Ovary (tissue), 9 donors: Measurements from ENCODE around the gene RING1. TPM values are rescaled to one million over a fixed set of nuclear protein-coding genes. Genes with fewer than 3 reads are reported as not detected.

Source experiments
- DNase-seq, 5 donors: peaks; one replicate each; pipeline ENCODE4 v3.0.0-alpha.2; 2019 to 2020
- H3K27ac ChIP-seq, 2 donors: fragments of 200-600 bp; one replicate each; pipeline versions ENCODE4 v1.5.1 to v1.8.0; 2019 to 2022
- H3K27me3 ChIP-seq: fragments of 200-600 bp; one replicate; pipeline ENCODE4 v1.8.0; 2022
- H3K36me3 ChIP-seq: fragments of 200-600 bp; sonication (generic); one replicate; pipeline ENCODE4 v1.5.1; 2019
- H3K4me1 ChIP-seq: one replicate; pipeline ENCODE4 v1.8.1; 2013; ENCODE audit warnings: mild to moderate bottlenecking, moderate library complexity; ENCODE audit not compliant: insufficient read depth
- H3K4me3 ChIP-seq: fragments of 200-600 bp; sonication (generic); one replicate; pipeline ENCODE4 v1.5.1; 2017
- H3K9me3 ChIP-seq, 2 donors: fragments of 200-600 bp in 1 of 2; sonication (generic) in 1 of 2; one replicate each; pipeline versions ENCODE4 v1.5.1 to v1.8.1; 2013 to 2019; ENCODE audit warnings: mild to moderate bottlenecking in 1 of 2, moderate library complexity in 1 of 2
- EP300 ChIP-seq: sonication (generic); formaldehyde crosslinking; IDR thresholded peaks from one replicate; pipeline ENCODE4 v1.6.1; 2017; ENCODE audit warnings: antibody characterized with exemption
- POLR2A ChIP-seq: fragments of 450-650 bp; IDR thresholded peaks from one replicate; pipeline ENCODE4 v1.6.1; 2017; ENCODE audit warnings: antibody characterized with exemption, mild to moderate bottlenecking, moderate library complexity
- WGBS, 3 donors: extraction: QIAGEN DNeasy Blood & Tissue Kit in 1 of 3; methylation state at CpG; one replicate each; pipeline versions ENCODE4 v1.1.5 to v1.1.7; 2013 to 2017; 5-methylcytosine and 5-hydroxymethylcytosine counted together
- intact Hi-C, 4 donors: fragments of 100-400 bp; cut with DNase I; formaldehyde crosslinking; loops; one replicate each; pipeline versions ENCODE4 v1.11.0 to v1.15.1; 2022 to 2023
- polyA plus RNA-seq, 2 donors: library from polyadenylated mRNA; stranded (reverse); fragments of 200-250 nt in 1 of 2; fragments of 350-450 nt in 1 of 2; fragmentation: Illumina TruSeq in 1 of 2; extraction: RNeasy Lipid Tissue Mini Kit (QIAGEN cat#74804) in 1 of 2; gene quantifications; one replicate each; pipeline ENCODE4 v1.2.3, GENCODE V29; 2013 to 2014
- total RNA-seq, 7 donors: library from RNA; depleted of rRNA in 2 of 7; stranded (reverse); fragments of >200 nt in 2 of 7; fragmentation: NEBNext Ultra II Directional in 3 of 7; extraction: Animal tissue kit (Norgen Biotek cat#: 25700) in 3 of 7; gene quantifications; one replicate each; pipeline versions ENCODE4 v1.1.0 to v1.2.4, GENCODE V29; 2016 to 2023
- TF ChIP-seq, protein P1 (sequence below), 3 donors: fragments of 450-650 bp in 2 of 3; fragments of 200-600 bp in 1 of 3; IDR thresholded peaks; one replicate each; pipeline versions ENCODE4 v1.5.1 to v1.8.0; 2016 to 2022; ENCODE audit warnings: antibody characterized with exemption in 3 of 3, mild to moderate bottlenecking in 1 of 3
- donor health status: DM: no; HTN: no; CAD: no; lungs with moderate emphysema.
- donor health status: DM: no; HTN: no; CAD: no.
- donor health status: Bipolar disorder and iron deficiency.
- donor health status: DM: yes; HTN: yes; CAD: no.
- donor health status: DM: no; HTN: no; CAD: no.
- donor health status: DM: yes; HTN: yes; CAD: no.

The RING1 gene
- total and polyA plus RNA-seq, 9 donors: 20.7 to 70.6 (median 51.7) TPM

- H3K4me1 ChIP-seq: no peaks in the 10 kb centered on the region
- no peak overlapping the region for H3K27ac ChIP-seq
- H3K9me3 ChIP-seq: no peaks in the 10 kb centered on the region
- TF ChIP-seq, protein P1, sequence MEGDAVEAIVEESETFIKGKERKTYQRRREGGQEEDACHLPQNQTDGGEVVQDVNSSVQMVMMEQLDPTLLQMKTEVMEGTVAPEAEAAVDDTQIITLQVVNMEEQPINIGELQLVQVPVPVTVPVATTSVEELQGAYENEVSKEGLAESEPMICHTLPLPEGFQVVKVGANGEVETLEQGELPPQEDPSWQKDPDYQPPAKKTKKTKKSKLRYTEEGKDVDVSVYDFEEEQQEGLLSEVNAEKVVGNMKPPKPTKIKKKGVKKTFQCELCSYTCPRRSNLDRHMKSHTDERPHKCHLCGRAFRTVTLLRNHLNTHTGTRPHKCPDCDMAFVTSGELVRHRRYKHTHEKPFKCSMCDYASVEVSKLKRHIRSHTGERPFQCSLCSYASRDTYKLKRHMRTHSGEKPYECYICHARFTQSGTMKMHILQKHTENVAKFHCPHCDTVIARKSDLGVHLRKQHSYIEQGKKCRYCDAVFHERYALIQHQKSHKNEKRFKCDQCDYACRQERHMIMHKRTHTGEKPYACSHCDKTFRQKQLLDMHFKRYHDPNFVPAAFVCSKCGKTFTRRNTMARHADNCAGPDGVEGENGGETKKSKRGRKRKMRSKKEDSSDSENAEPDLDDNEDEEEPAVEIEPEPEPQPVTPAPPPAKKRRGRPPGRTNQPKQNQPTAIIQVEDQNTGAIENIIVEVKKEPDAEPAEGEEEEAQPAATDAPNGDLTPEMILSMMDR (IDR thresholded peaks at IDR 0.05): no peak
- TF ChIP-seq EP300 (no peak), POLR2A (no peak)
- intact Hi-C loops: no loop called here
- no peaks in the 10 kb centered on the region for H3K36me3 ChIP-seq
- no peaks in the 10 kb centered on the region for H3K27me3 ChIP-seq
- 84 to 87% (median 86%) methylated on average over 14 to 17 of the region's 17 CpGs for WGBS, 3 donors
- DNase-seq: no peak
- H3K4me3 ChIP-seq: no peak overlapping the region
Measured at GRCh38 chr6:33165581-33166258, 42.6 kb upstream of the RING1 start.

DNA sequence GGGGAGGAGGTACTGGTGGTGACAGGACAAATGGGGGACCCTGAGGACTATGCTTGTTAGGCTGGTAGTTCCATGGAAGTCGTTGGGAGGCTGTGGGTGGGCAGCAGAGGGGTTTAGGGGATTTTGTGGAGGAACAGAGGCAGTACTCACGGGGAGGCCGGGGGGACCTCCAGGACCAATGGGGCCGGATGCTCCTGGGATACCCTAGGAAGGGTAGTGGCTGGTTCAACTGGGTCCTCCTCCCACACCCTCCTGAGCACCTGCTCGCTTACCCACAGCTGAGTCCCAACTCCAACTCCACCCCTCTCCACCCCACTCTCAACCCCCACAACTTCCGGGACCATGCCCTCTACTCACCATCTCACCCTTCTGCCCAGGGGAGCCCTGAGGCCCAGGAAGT lies 41.9 kb upstream of the RING1 start:
- H3K9me3 ChIP-seq: no peaks in the 10 kb centered on the region
- H3K4me1 ChIP-seq: no peaks in the 10 kb centered on the region
- intact Hi-C loops: no loop called here
- DNase-seq: no peak
- H3K27me3 ChIP-seq: no peaks in the 10 kb centered on the region
- TF ChIP-seq EP300 (no peak), POLR2A (no peak)
- TF ChIP-seq, protein P1 (IDR thresholded peaks at IDR 0.05): no peak
- 84 to 87% (median 86%) methylated on average over 6 of the region's 6 CpGs for WGBS, 3 donors
- no peaks in the 10 kb centered on the region for H3K36me3 ChIP-seq
- H3K27ac ChIP-seq: no peak overlapping the region
- H3K4me3 ChIP-seq: no peak overlapping the region

GRCh38 chr6:33166811-33167210 lies 41.5 kb upstream of the RING1 start:
- no peak for TF ChIP-seq POLR2A
- TF ChIP-seq, protein P1 (IDR thresholded peaks at IDR 0.05): no peak
- no peak for DNase-seq
- Histone ChIP-seq H3K9me3 (no peaks in the 10 kb centered on the region), H3K27ac (no peak overlapping the region), H3K4me3 (no peak overlapping the region), H3K36me3 (no peaks in the 10 kb centered on the region), H3K27me3 (no peaks in the 10 kb centered on the region), H3K4me1 (no peaks in the 10 kb centered on the region)
- 91 to 95% (median 94%) methylated on average over 7 of the region's 7 CpGs for WGBS, 3 donors
- intact Hi-C loops: no loop called here

GRCh38 chr6:33167374-33168283 lies 40.7 kb upstream of the RING1 start:
- WGBS, 3 donors: 85 to 88% (median 86%) methylated on average over 19 of the region's 19 CpGs
- Histone ChIP-seq H3K4me1 (no peaks in the 10 kb centered on the region), H3K4me3 (no peak overlapping the region), H3K27me3 (no peaks in the 10 kb centered on the region), H3K27ac (no peak overlapping the region), H3K9me3 (no peaks in the 10 kb centered on the region), H3K36me3 (no peaks in the 10 kb centered on the region)
- intact Hi-C loops: no loop called here
- no peak for TF ChIP-seq POLR2A
- TF ChIP-seq, protein P1 (IDR thresholded peaks at IDR 0.05): no peak
- TF ChIP-seq EP300: no peak
- no peak for DNase-seq
